Astrocyte (in vitro differentiated cells and primary cell): ENCODE measurements around the gene ZFHX3.

Experiments used
- CTCF ChIP-seq: IDR thresholded peaks from 2 replicates; pipeline ENCODE4 v1.5.1; 2011; ENCODE audit warnings: low read depth, mild to moderate bottlenecking, inconsistent platforms, low read length, moderate library complexity; ENCODE audit not compliant: insufficient read depth
- EZH2 ChIP-seq: IDR thresholded peaks from 2 replicates; pipeline ENCODE4 v1.6.1; 2012; ENCODE audit warnings: mild to moderate bottlenecking, low read length, inconsistent platforms; ENCODE audit not compliant: insufficient read depth

- no peak for TF ChIP-seq CTCF
- no peak for TF ChIP-seq EZH2
Measured at GRCh38 chr16:73086108-73086507, 38.2 kb upstream of the ZFHX3 start.
